HFF-Myc (cell line): Measurements from ENCODE around the gene OPCML.

Source experiments
- DNase-seq: peaks from one replicate; pipeline ENCODE4 v3.0.0-alpha.2; 2011; ENCODE audit warnings: low read depth; ENCODE audit errors: extremely low read depth
- H3K4me3 ChIP-seq: replicated peaks from 2 replicates; pipeline ENCODE4 v1.5.1; 2011; ENCODE audit warnings: low read depth, mild to moderate bottlenecking, control low read depth, low read length
- TF ChIP-seq, protein P1 (sequence below): IDR thresholded peaks from 2 replicates; pipeline ENCODE4 v1.5.1; 2012; ENCODE audit warnings: mild to moderate bottlenecking, low read depth, low read length, control low read depth; ENCODE audit errors: missing control alignments

OPCML gene

DNA sequence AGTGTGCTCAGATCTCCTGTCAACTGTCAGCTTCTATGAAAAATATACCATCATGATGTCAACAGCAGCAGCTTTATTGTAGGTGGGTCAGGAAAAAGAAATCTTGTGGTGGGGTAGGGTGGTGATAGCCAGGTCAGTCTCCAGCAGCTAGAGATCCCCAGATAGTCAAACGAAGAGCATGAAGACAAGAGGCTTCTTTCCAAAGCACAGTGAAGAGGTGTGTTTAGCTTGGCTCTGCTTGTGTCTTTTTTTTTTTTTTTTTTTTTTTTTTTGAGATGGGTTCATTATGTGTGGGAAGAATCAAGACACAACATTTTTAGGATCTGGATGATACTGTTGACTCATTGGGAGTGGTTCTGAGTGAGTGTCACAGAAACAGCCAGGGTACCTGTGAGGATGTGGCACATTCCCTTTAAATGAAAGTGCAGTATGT is 1086.4 kb downstream of the OPCML start:
- H3K4me3 ChIP-seq, result no peak overlapping the region
- TF ChIP-seq, protein P1, sequence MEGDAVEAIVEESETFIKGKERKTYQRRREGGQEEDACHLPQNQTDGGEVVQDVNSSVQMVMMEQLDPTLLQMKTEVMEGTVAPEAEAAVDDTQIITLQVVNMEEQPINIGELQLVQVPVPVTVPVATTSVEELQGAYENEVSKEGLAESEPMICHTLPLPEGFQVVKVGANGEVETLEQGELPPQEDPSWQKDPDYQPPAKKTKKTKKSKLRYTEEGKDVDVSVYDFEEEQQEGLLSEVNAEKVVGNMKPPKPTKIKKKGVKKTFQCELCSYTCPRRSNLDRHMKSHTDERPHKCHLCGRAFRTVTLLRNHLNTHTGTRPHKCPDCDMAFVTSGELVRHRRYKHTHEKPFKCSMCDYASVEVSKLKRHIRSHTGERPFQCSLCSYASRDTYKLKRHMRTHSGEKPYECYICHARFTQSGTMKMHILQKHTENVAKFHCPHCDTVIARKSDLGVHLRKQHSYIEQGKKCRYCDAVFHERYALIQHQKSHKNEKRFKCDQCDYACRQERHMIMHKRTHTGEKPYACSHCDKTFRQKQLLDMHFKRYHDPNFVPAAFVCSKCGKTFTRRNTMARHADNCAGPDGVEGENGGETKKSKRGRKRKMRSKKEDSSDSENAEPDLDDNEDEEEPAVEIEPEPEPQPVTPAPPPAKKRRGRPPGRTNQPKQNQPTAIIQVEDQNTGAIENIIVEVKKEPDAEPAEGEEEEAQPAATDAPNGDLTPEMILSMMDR, result no peak
- no peak for DNase-seq

DNA sequence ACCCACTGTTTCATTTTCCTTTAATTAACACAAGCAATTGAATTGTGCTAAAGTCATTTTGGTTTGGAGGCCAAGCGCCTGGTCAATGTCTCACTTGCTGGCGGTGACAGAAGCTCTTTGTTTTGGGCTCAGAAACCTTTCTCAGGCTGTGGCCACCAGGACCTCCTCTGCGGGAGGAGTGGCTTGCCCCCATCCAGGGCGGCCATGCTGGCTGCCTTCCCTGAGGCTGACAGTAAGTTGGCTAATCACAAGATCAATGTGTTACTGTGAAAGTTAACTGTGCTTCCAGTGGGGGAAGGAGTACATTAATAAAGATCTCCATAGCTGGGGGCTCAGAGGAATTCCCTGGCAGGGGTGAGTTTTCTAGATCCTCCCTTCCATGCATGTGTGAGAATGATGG is 1087.4 kb downstream of the OPCML start:
- TF ChIP-seq, protein P1, result no peak
- H3K4me3 ChIP-seq, result no peak overlapping the region
- DNase-seq, result no peak

DNA sequence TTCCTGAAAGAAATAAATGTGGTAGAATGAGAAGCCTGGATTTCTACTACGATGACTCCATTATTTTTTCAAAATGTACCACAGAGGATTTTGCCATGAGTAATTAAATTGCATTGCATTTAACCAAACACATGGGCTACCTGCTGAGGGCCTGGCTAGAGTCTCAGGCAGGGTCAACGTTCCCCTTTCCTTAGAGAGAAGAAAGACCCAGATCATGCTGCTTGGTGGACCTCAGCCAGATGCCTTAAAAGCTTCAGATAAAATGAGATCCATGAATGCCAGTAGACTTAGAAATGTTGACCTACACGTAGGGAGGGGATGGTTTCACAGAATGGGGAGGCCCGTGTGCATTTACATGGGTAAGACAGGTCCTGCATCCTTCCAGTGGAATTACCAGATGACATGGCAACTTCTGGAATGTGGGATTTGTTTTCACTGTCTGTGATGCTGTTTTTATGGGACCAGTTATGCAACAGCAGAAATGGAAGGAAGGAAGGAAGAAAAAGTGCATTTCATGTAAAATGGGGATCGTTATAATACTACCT is 1092.5 kb downstream of the OPCML start:
- no peak overlapping the region for H3K4me3 ChIP-seq
- TF ChIP-seq, protein P1, result no peak
- DNase-seq, result no peak

DNA sequence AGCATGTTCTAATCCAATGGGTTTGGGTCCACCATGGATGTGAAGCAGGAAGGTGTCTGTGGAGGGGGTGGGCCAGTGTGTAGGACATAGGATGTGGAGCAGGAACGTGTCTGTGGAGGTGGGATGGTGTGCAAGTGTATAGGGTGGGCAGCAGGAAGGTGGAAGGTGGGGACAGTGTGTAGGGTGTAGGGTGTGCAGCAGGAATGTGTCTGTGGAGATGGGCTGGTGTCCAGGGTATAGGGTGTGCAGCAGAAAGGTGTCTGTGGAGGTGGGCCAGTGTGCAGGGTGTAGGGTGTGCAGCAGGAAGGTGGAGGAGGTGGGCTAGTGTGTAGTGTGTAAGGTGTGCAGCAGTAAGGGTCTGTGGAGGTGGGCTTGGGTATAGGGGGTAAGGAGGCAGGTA is 1093.9 kb downstream of the OPCML start:
- no peak overlapping the region for H3K4me3 ChIP-seq
- TF ChIP-seq, protein P1, result no peak
- DNase-seq, result no peak

DNA sequence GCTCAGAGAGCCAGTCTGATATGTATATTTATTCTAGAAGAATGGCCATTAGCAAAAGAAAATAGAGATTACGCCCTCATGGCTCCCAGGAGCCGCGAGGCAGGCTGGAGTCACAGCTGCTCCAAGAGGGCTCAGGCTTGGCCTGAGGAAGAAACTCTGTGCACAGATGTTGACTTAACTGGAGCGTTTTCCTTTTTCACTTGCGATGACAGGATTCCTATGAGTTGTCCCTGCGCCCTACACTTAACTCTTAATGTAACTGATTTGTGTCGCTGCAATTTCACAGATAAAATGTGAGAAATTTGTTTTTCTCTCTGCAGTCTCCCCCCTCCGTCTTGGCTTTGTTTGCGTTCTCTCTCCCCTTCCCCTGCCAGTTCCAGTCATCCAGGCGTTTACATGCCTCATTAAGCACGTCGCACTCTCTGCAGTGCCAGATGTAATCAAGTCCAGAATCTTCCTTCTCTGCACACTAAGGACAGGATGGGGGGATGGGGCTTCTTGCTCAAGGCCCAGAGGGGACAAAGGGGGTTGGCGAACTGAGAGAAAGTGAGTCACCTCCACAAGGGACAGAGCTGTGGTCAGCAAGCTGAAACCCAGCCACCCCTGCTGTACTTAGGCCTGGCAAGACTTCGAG is 1101.8 kb downstream of the OPCML start:
- TF ChIP-seq, protein P1, result no peak
- H3K4me3 ChIP-seq, result no peak overlapping the region
- no peak for DNase-seq

DNA sequence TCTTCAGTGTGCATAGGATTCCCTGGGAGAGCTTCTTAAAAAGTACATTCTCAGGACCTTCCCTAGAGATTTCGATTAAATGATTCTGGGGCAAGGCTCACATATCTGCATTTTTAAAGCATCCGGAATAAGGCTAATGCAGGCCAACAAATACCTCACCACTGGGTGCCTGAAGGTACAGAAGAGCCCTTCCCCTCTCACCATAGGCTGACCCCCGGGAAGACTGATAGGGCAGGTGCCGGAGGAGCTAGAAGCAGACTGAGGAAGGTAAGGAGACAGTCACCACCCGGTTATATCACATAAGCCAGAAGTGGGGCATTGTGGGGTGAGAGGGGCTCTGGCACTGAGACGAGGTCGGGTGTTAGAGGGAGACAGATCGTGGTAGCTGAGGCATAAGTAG is 1102.6 kb downstream of the OPCML start:
- TF ChIP-seq, protein P1, result no peak
- H3K4me3 ChIP-seq, result no peak overlapping the region
- DNase-seq, result no peak

DNA sequence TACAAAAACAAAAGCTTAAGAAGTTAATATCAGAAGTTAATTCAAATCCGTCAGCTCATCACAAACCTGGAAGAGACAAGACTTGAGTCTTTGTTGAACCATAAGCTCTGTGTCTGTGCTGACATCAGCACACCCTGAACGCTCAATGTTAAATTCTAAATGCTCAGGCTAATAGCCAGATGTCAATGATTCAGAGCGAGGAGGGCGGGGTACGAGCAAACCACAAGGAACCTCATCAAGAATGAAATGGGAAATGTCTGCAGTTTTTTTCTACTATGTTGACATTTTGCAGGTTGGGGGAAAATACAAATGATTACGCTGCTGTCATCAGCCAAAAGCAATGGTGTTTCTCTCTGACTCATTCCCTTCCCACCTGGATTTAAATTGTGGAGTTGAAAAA is 1104.7 kb downstream of the OPCML start:
- no peak for DNase-seq
- no peak overlapping the region for H3K4me3 ChIP-seq
- TF ChIP-seq, protein P1, result no peak
